GM21529 (cell line): ENCODE measurements around the gene FAM222A.

Experiments used
- ATAC-seq: cut with Tn5 transposase; IDR thresholded peaks from one replicate; pipeline ENCODE4 v1.9.1; 2021; ENCODE audit not compliant: unreplicated experiment

FAM222A gene

DNA sequence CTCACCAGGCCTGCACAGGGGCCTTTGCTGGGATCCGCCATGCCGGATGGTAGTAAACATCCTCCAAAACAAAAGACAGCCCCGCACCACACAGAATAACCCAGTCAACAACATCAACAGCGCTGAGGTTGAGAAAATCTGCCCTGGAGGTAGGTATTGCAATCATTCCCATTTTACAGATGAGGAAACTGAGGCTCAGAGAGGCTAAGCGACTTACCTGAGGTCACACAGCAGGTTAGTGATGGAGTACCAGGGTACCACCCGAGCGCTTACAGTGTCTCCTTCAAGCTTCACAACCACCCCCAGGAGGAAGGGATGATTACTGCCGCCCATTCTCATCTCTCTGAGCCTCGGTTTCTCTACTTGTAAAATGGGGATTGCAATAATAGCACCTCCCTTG, 104.6 kb downstream of the FAM222A start:
- ATAC-seq, result no peak

DNA sequence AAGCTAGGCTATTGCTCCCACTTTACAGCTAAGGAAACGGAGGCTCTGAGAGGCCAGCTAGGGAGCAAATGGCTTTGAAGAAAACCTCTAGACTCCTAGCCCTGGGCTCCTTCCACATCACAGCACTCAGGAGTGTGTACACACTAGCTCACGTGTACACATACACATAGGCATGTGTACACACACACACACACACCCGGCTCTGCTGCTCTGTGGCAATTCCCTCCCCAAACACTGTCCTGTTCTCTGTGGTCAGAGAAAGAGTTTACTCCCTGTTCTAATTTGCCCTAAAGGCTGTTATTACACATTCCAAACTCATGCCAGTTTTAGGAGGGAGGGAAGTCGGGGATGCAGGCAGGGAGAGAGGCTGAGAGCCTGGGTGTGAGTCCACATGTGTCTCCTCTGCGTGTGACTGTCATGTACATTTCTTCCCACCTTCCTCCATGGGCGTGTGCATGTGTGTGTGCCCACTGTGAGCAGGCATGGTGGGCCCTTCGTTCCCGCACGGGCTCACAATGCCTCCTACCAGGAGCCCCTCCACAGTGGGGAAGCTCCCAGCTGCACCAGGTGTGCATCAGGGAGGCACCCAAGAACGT, 105.4 kb downstream of the FAM222A start:
- no peak for ATAC-seq
